Activated T-cell treated with anti-CD3 and anti-CD28 coated beads for 4 hours (primary cell): ENCODE data around the gene ETS1.
"Not testable (repeated sequence)": the region's sequence is repeated elsewhere in the genome, so short reads cannot be mapped to it uniquely, and the experiment has no call there.

Experiments used
- DNase-seq: peaks from one replicate; pipeline ENCODE4 v3.0.0-alpha.2; 2020

The ETS1 gene

GRCh38 chr11:128455766-128456165, 131.6 kb downstream of the ETS1 start:
- DNase-seq, result no peak

- no peak for DNase-seq
These were observed 133.7 kb downstream of the ETS1 start for GRCh38 chr11:128453444-128454336.

- DNase-seq, result no peak
These were observed 135.5 kb downstream of the ETS1 start for GRCh38 chr11:128451652-128452470.

GRCh38 chr11:128450882-128451651, 136.3 kb downstream of the ETS1 start:
- no peak for DNase-seq

- not testable (repeated sequence) for DNase-seq
These were observed 136.9 kb downstream of the ETS1 start for GRCh38 chr11:128450425-128450824.

GRCh38 chr11:128448981-128449713, 138.2 kb downstream of the ETS1 start:
- DNase-seq, result no peak

GRCh38 chr11:128448200-128448886, 139.0 kb downstream of the ETS1 start:
- no peak for DNase-seq

GRCh38 chr11:128447233-128447632, 140.1 kb downstream of the ETS1 start:
- DNase-seq, result no peak

GRCh38 chr11:128445921-128446320, 141.4 kb downstream of the ETS1 start:
- DNase-seq, result not testable (repeated sequence)

GRCh38 chr11:128437136-128437535, 150.2 kb downstream of the ETS1 start:
- no peak for DNase-seq

GRCh38 chr11:128434818-128435217, 152.5 kb downstream of the ETS1 start:
- DNase-seq, result no peak

- DNase-seq, result no peak
These were observed 152.9 kb downstream of the ETS1 start for GRCh38 chr11:128434411-128434810.

- DNase-seq, result no peak
These were observed 154.4 kb downstream of the ETS1 start for GRCh38 chr11:128432926-128433325.

- no peak for DNase-seq
These were observed 155.4 kb downstream of the ETS1 start for GRCh38 chr11:128431931-128432330.

GRCh38 chr11:128428935-128429334, 158.4 kb downstream of the ETS1 start:
- DNase-seq, result no peak

GRCh38 chr11:128424851-128425285, 162.5 kb downstream of the ETS1 start:
- DNase-seq, result no peak

- DNase-seq, result no peak
These were observed 163.1 kb downstream of the ETS1 start for GRCh38 chr11:128424271-128424711.

GRCh38 chr11:128422576-128423370, 164.6 kb downstream of the ETS1 start:
- DNase-seq, result peak; percentile 89

GRCh38 chr11:128421577-128422330, 165.6 kb downstream of the ETS1 start:
- DNase-seq, result no peak

GRCh38 chr11:128420951-128421350, 166.4 kb downstream of the ETS1 start:
- no peak for DNase-seq
